Choroid plexus epithelial cell (primary cell): Measurements from ENCODE around the gene COQ9.

Source experiments
- DNase-seq: peaks from one replicate; pipeline ENCODE4 v3.0.0-alpha.2; 2010; ENCODE audit warnings: low read depth
- H3K4me3 ChIP-seq: 2 replicates; pipeline ENCODE4 v1.5.1; 2011; ENCODE audit warnings: low read depth, mild to moderate bottlenecking, control low read depth, low read length, moderate library complexity
- CTCF ChIP-seq: conservative IDR thresholded peaks from 2 replicates; pipeline ENCODE4 v1.5.1; 2011; ENCODE audit warnings: low read depth, mild to moderate bottlenecking, control low read depth, inconsistent platforms, low read length, moderate library complexity

COQ9 gene

GRCh38 chr16:57501492-57501891 lies 54.2 kb downstream of the COQ9 start:
- DNase-seq, result no peak
- no peak overlapping the region for H3K4me3 ChIP-seq
- TF ChIP-seq CTCF, result no peak

GRCh38 chr16:57502048-57502775 lies 54.9 kb downstream of the COQ9 start:
- no peak for TF ChIP-seq CTCF
- no peak for DNase-seq
- H3K4me3 ChIP-seq, result no peak overlapping the region

GRCh38 chr16:57503366-57503765 lies 56.1 kb downstream of the COQ9 start:
- TF ChIP-seq CTCF, result no peak
- H3K4me3 ChIP-seq, result no peak overlapping the region
- no peak for DNase-seq

DNA sequence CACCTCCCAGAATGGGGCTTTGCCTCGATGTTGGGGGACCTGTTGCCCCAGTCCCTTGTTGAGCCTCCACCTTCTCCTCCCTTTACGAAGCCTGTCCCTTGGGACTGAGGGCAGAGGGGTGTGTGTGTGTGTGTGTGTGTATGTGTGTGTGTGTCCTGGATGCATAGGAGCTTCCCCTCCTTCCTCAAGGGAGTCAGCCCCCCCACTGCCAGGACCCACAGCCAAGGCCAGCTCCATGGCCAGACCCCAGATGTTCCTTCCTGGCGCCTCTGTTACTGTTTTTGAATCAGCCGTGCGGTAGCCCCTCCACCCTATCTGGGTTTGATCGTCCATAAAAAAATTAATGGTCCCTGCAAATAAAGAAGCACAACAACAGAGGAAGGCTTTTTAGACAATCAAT lies 56.7 kb downstream of the COQ9 start:
- TF ChIP-seq CTCF, result no peak
- H3K4me3 ChIP-seq, result no peak overlapping the region
- DNase-seq, result no peak

GRCh38 chr16:57504491-57504890 lies 57.2 kb downstream of the COQ9 start:
- no peak for DNase-seq
- H3K4me3 ChIP-seq, result no peak overlapping the region
- no peak for TF ChIP-seq CTCF

GRCh38 chr16:57505169-57505568 lies 57.9 kb downstream of the COQ9 start:
- H3K4me3 ChIP-seq, result no peak overlapping the region
- DNase-seq, result no peak
- TF ChIP-seq CTCF, result no peak
